Suprapubic skin (tissue), 4 donors: Measurements from ENCODE around the gene MYO3A. TPM values are rescaled to one million over a fixed set of nuclear protein-coding genes. Genes with fewer than 3 reads are reported as not detected.

Experiments
- DNase-seq, 2 donors: peaks; one replicate each; pipeline ENCODE4 v3.0.0-alpha.2; 2019; ENCODE audit warnings: low spot score in 2 of 2
- H3K27ac ChIP-seq: fragments of 200-600 bp; sonication (generic); one replicate; pipeline ENCODE4 v1.5.1; 2019
- H3K27me3 ChIP-seq: fragments of 200-600 bp; sonication (generic); one replicate; pipeline ENCODE4 v1.5.1; 2019
- H3K36me3 ChIP-seq: fragments of 200-600 bp; sonication (generic); one replicate; pipeline ENCODE4 v1.5.1; 2019
- H3K4me1 ChIP-seq: fragments of 200-600 bp; sonication (generic); one replicate; pipeline ENCODE4 v1.5.1; 2019
- H3K4me3 ChIP-seq: fragments of 200-600 bp; sonication (generic); one replicate; pipeline ENCODE4 v1.5.1; 2019; ENCODE audit warnings: mild to moderate bottlenecking
- H3K9me3 ChIP-seq: fragments of 200-600 bp; sonication (generic); one replicate; pipeline ENCODE4 v1.5.1; 2019
- EP300 ChIP-seq: sonication (generic); formaldehyde crosslinking; IDR thresholded peaks from one replicate; pipeline ENCODE4 v1.6.1; 2017; ENCODE audit warnings: antibody characterized with exemption
- POLR2A ChIP-seq, 2 donors: fragments of 450-650 bp; IDR thresholded peaks; one replicate each; pipeline ENCODE4 v1.6.1; 2017; ENCODE audit warnings: antibody characterized with exemption in 2 of 2, mild to moderate bottlenecking in 2 of 2, moderate library complexity in 2 of 2
- POLR2AphosphoS5 ChIP-seq, 3 donors: sonication (generic); formaldehyde crosslinking; IDR thresholded peaks; one replicate each; pipeline ENCODE4 v1.6.1; 2017; ENCODE audit warnings: antibody characterized with exemption in 3 of 3
- WGBS: methylation state at CpG from one replicate; pipeline ENCODE4 v1.1.5; 2018; 5-methylcytosine and 5-hydroxymethylcytosine counted together
- total RNA-seq, 4 donors: library from RNA; depleted of rRNA; stranded (reverse); fragments of >200 nt; gene quantifications; one replicate each; pipeline ENCODE4 v1.1.0, GENCODE V29; 2016
- TF ChIP-seq, protein P1 (sequence below), 2 donors: fragments of 200-600 bp in 1 of 2; fragments of 450-650 bp in 1 of 2; sonication (generic) in 1 of 2; IDR thresholded peaks; one replicate each; pipeline ENCODE4 v1.5.1; 2016 to 2019; ENCODE audit warnings: antibody characterized with exemption in 2 of 2, mild to moderate bottlenecking in 1 of 2, moderate library complexity in 1 of 2

The MYO3A gene
- total RNA-seq, 4 donors from 2014 or later = 1.4 to 8.1 (median 3.9) TPM

DNA sequence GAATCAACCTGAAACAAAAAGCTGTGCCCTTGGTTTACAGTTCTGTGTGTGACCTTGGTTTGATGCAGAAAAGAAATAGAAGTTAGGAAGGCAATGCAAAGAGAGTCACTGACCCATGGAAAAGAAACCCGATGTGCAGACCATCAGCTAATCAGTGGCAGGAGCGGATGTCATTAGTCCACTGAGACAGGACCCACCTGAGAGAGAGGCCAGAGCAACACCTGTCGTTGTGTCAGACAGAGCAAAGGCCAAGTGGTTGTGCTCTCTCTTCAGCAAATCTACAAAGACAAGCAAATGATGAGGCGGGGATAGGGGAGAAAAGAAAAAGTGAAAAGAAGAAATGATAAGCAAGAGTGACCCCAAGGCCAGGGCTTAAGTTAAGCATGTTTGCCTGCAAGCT, 291.3 kb downstream of the MYO3A start:
- Histone ChIP-seq H3K4me3 (no peak overlapping the region), H3K36me3 (no peaks in the 10 kb centered on the region), H3K27ac (no peak overlapping the region), H3K27me3 (peaks cover 29% of the 10 kb centered on the region), H3K4me1 (no peaks in the 10 kb centered on the region), H3K9me3 (no peaks in the 10 kb centered on the region)
- DNase-seq = no peak
- TF ChIP-seq EP300 = no peak
- TF ChIP-seq, protein P1, sequence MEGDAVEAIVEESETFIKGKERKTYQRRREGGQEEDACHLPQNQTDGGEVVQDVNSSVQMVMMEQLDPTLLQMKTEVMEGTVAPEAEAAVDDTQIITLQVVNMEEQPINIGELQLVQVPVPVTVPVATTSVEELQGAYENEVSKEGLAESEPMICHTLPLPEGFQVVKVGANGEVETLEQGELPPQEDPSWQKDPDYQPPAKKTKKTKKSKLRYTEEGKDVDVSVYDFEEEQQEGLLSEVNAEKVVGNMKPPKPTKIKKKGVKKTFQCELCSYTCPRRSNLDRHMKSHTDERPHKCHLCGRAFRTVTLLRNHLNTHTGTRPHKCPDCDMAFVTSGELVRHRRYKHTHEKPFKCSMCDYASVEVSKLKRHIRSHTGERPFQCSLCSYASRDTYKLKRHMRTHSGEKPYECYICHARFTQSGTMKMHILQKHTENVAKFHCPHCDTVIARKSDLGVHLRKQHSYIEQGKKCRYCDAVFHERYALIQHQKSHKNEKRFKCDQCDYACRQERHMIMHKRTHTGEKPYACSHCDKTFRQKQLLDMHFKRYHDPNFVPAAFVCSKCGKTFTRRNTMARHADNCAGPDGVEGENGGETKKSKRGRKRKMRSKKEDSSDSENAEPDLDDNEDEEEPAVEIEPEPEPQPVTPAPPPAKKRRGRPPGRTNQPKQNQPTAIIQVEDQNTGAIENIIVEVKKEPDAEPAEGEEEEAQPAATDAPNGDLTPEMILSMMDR (IDR thresholded peaks at IDR 0.05) = no peak
- TF ChIP-seq POLR2AphosphoS5 (IDR thresholded peaks at IDR 0.05) = no peak
- TF ChIP-seq POLR2A (IDR thresholded peaks at IDR 0.05) = no peak
- 82% methylated on average over 4 of the region's 4 CpGs for WGBS

DNA sequence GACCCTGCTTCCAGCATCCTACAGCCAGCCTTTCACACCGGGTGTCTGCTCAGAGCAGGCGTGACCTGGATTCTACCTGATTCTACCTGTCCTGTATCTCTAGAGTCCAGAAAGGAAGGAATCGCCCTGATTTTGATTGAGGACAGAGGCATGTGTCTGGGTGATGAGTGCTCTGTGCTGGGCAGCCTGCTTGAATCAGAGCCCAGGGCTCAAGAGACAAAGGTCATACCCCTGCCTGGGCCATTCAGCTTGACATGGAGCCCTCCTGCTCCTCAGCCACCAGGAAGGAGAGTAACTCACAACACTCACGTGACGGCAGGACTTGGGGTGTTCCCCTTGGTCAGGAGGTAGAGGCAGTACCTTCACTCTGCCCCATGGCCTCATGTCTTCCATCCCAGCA, 293.8 kb downstream of the MYO3A start:
- H3K4me1 ChIP-seq = no peaks in the 10 kb centered on the region
- DNase-seq = no peak
- no peak for TF ChIP-seq POLR2AphosphoS5 (IDR thresholded peaks at IDR 0.05)
- TF ChIP-seq EP300 = no peak
- TF ChIP-seq, protein P1 (IDR thresholded peaks at IDR 0.05) = no peak
- no peak for TF ChIP-seq POLR2A (IDR thresholded peaks at IDR 0.05)
- WGBS = 82% methylated on average over 5 of the region's 5 CpGs
- H3K9me3 ChIP-seq = no peaks in the 10 kb centered on the region
- H3K36me3 ChIP-seq = no peaks in the 10 kb centered on the region
- H3K4me3 ChIP-seq = no peak overlapping the region
- H3K27me3 ChIP-seq = peaks cover 5% of the 10 kb centered on the region
- no peak overlapping the region for H3K27ac ChIP-seq

DNA sequence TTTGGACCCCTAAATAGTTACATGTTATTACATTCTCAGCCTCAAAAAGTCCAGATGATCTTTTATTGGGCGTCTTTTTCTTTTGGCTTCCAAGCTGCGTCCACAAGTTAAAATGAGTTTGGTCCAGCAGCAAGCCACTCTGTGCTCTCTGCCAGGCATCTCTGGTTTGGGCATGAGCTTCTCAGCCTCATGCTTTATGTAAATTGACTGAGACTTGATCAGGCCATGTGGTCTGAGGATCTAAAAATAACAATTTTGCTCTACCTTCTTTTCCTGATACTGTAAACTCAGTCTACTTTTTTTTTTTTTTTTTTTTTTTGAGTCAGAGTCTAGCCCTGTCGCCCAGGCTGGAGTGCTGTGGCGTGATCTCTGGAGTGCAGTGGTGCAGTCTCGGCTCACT, 298.1 kb downstream of the MYO3A start:
- Histone ChIP-seq H3K9me3 (no peaks in the 10 kb centered on the region), H3K27ac (no peak overlapping the region), H3K4me1 (no peaks in the 10 kb centered on the region), H3K4me3 (no peak overlapping the region), H3K36me3 (no peaks in the 10 kb centered on the region), H3K27me3 (peaks cover 6% of the 10 kb centered on the region)
- no peak for DNase-seq
- 86% methylated on average over 5 of the region's 5 CpGs for WGBS
- no peak for TF ChIP-seq POLR2A (IDR thresholded peaks at IDR 0.05)
- TF ChIP-seq, protein P1 (IDR thresholded peaks at IDR 0.05) = no peak
- no peak for TF ChIP-seq EP300

DNA sequence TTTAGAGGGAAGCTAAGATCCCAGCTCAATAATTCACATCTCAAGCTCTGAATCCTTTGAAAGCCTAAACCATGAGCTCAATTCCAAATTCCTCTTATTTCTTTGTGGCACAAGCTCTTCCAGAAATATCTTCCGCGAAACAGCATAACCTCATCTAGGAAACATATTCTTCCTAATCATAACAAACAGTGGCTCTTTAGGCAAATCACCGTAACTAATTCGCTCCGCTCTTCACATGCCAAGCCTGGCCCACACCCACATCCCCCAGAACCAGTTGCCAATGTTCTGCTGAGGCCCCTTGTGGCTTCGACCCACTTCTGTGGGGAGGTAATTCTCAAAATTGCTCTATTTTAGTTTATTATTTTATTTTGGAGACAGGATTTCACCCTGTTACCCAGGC, 301.7 kb downstream of the MYO3A start:
- no peak overlapping the region for H3K4me3 ChIP-seq
- 94% methylated on average over 6 of the region's 6 CpGs for WGBS
- H3K27ac ChIP-seq = no peak overlapping the region
- TF ChIP-seq, protein P1 (IDR thresholded peaks at IDR 0.05) = no peak
- TF ChIP-seq EP300 = no peak
- TF ChIP-seq POLR2A (IDR thresholded peaks at IDR 0.05) = no peak
- no peak for TF ChIP-seq POLR2AphosphoS5 (IDR thresholded peaks at IDR 0.05)
- H3K36me3 ChIP-seq = no peaks in the 10 kb centered on the region
- H3K4me1 ChIP-seq = no peaks in the 10 kb centered on the region
- H3K27me3 ChIP-seq = peaks cover 8% of the 10 kb centered on the region
- DNase-seq = no peak
- no peaks in the 10 kb centered on the region for H3K9me3 ChIP-seq

DNA sequence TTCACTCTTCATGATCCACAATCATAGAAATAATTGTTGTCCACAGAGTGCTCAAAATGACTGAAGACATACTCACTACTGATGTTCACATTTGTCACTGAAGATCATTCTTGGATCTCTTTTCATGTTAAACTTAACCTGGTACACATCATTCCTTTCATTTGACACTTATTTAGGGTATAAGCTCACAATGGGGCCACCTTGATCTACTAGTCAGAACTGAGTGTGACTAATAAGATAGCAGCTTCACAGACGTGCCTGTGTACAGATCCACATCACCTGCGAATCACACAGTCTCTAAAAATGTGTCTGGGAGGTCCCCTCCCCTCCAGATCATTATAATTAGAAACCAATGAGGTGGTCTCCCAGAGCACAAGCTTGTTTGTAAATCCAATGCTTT, 304.3 kb downstream of the MYO3A start:
- H3K9me3 ChIP-seq = no peaks in the 10 kb centered on the region
- H3K4me1 ChIP-seq = no peaks in the 10 kb centered on the region
- no peak for DNase-seq
- peaks cover 17% of the 10 kb centered on the region for H3K27me3 ChIP-seq
- no peak for TF ChIP-seq EP300
- TF ChIP-seq POLR2AphosphoS5 (IDR thresholded peaks at IDR 0.05) = no peak
- TF ChIP-seq, protein P1 (IDR thresholded peaks at IDR 0.05) = no peak
- no peak for TF ChIP-seq POLR2A (IDR thresholded peaks at IDR 0.05)
- H3K27ac ChIP-seq = no peak overlapping the region
- WGBS = 47% methylated on average over 2 of the region's 2 CpGs
- H3K36me3 ChIP-seq = no peaks in the 10 kb centered on the region
- no peak overlapping the region for H3K4me3 ChIP-seq
